ENCODE data around the gene MR1. TPM values are rescaled to one million over a fixed set of nuclear protein-coding genes. Genes with fewer than 3 reads are reported as not detected.

Gene MR1
- total RNA-seq, 1 donor = 35.8 TPM

GRCh38 chr1:181106479-181106878 is 72.7 kb downstream of the MR1 start:
- TF ChIP-seq CTCF (IDR thresholded peaks at IDR 0.05; ENCODE audit: insufficient read depth, low read depth, low read length) = no peak
- no peak for DNase-seq (ENCODE audit: low read depth)
- H3K4me3 ChIP-seq (ENCODE audit: low read depth, low read length) = no peak overlapping the region

- TF ChIP-seq CTCF (IDR thresholded peaks at IDR 0.05; ENCODE audit: insufficient read depth, low read depth, low read length) = no peak
Measured at GRCh38 chr1:181107711-181108110, 73.9 kb downstream of the MR1 start.

GRCh38 chr1:181108304-181108867 is 74.6 kb downstream of the MR1 start:
- DNase-seq (ENCODE audit: low read depth) = no peak
- no peak for TF ChIP-seq CTCF (IDR thresholded peaks at IDR 0.05; ENCODE audit: insufficient read depth, low read depth, low read length)
- no peak overlapping the region for H3K4me3 ChIP-seq (ENCODE audit: low read depth, low read length)

More at GRCh38 chr1:181107711-181108110, 73.9 kb downstream of the MR1 start:
- no peak for DNase-seq (ENCODE audit: low read depth)
- H3K4me3 ChIP-seq (ENCODE audit: low read depth, low read length) = no peak overlapping the region

DNA sequence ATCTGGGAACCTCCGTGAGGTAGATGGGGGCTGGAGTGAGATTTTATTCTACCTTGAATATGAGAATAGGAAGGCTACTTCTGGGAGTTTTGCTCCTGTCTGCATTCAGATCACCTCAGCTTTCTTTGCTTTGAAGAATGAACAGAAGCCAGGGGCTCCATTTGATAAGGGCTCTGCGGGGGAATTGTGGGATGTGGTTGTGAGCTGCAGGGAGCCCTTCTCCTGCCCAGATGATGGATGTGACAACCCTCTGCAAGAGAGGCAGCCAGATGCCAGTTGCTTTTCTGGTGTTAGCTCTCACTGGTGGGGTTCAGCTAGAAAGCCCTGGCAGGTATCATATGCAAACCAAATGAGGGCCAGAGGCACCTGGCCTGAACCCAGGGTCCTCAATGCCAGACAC is 76.2 kb downstream of the MR1 start:
- H3K4me3 ChIP-seq (ENCODE audit: low read depth, low read length) = no peak overlapping the region
- DNase-seq (ENCODE audit: low read depth) = no peak
- no peak for TF ChIP-seq CTCF (IDR thresholded peaks at IDR 0.05; ENCODE audit: insufficient read depth, low read depth, low read length)

Other genes starting within 250 kb of the MR1 start
- gene KIAA1614, start 121.1 kb upstream of the MR1 start, total RNA-seq = 6.9 and 8.4 TPM in 2 replicates
- 23.8 and 48.4 TPM in 2 replicates for gene STX6, start 11.1 kb upstream of the MR1 start, total RNA-seq
- gene IER5, start 54.7 kb downstream of the MR1 start, total RNA-seq = 31.2 and 45.3 TPM in 2 replicates